GM18508 (cell line): ENCODE data around the gene GTSE1.

Source experiments
- ATAC-seq: cut with Tn5 transposase; IDR thresholded peaks from one replicate; pipeline ENCODE4 v1.9.1; 2021; ENCODE audit warnings: moderate number of reproducible peaks; ENCODE audit not compliant: insufficient read depth, unreplicated experiment

The GTSE1 gene

GRCh38 chr22:46376111-46376510 is 79.4 kb downstream of the GTSE1 start:
- ATAC-seq, result no peak

GRCh38 chr22:46376908-46377524 is 80.3 kb downstream of the GTSE1 start:
- no peak for ATAC-seq

GRCh38 chr22:46377525-46378425 is 81.1 kb downstream of the GTSE1 start:
- ATAC-seq, result no peak

- ATAC-seq, result no peak
Measured at GRCh38 chr22:46378426-46379065, 81.9 kb downstream of the GTSE1 start.

GRCh38 chr22:46379066-46379930 is 82.6 kb downstream of the GTSE1 start:
- ATAC-seq, result no peak

- no peak for ATAC-seq
Measured at GRCh38 chr22:46380069-46380468, 83.4 kb downstream of the GTSE1 start.
